ENCODE measurements around the gene NEU2. TPM values are rescaled to one million over a fixed set of nuclear protein-coding genes. Genes with fewer than 3 reads are reported as not detected.

The NEU2 gene
- total RNA-seq, 1 donor from 2014 or later: not detected

- DNase-seq (no peak), ATAC-seq (no peak)
- Histone ChIP-seq H3K9me3 (no peaks in the 10 kb centered on the region), H3K27ac (no peak overlapping the region), H3K4me3 (no peak overlapping the region), H3K4me1 (no peaks in the 10 kb centered on the region), H3K36me3 (no peaks in the 10 kb centered on the region), H3K27me3 (ENCODE audit: low read depth) (peaks cover 4% of the 10 kb centered on the region)
- intact Hi-C loops (cut with DNase I): no loop called here
- no peak for TF ChIP-seq CTCF (IDR thresholded peaks at IDR 0.05)
Measured at GRCh38 chr2:233042549-233042948, 10.1 kb downstream of the NEU2 start.

GRCh38 chr2:233044974-233045605, 12.6 kb downstream of the NEU2 start:
- Histone ChIP-seq H3K36me3 (no peaks in the 10 kb centered on the region), H3K4me1 (no peaks in the 10 kb centered on the region), H3K27ac (no peak overlapping the region), H3K27me3 (ENCODE audit: low read depth) (no peaks in the 10 kb centered on the region), H3K4me3 (no peak overlapping the region), H3K9me3 (no peaks in the 10 kb centered on the region)
- DNase-seq (no peak), ATAC-seq (no peak)
- intact Hi-C loops (cut with DNase I): no loop called here
- TF ChIP-seq CTCF (IDR thresholded peaks at IDR 0.05): no peak

DNA sequence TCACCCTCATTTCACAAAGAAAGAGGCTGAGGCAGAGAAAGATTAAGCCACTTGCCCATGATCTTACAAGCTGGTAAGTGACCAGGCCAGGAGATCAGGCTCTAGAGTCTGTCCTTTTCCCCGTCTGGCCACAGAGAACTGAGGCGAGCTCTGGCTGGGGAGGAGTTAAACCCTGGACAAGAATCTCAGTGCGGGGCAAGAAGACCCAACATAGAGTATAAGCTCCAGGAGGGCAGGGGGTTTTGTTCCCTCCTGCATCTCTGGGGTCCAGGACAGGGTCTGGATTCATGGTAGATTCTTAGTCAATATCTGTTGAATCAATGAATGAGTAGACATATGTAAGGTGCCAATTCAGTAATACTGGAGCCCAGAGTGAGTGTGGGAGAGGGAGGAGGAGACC, 14.7 kb downstream of the NEU2 start:
- no peak overlapping the region for H3K27ac ChIP-seq
- no peak for TF ChIP-seq CTCF (IDR thresholded peaks at IDR 0.05)
- H3K4me3 ChIP-seq: no peak overlapping the region
- DNase-seq: no peak
- no peak for ATAC-seq
- H3K36me3 ChIP-seq: no peaks in the 10 kb centered on the region
- no peaks in the 10 kb centered on the region for H3K9me3 ChIP-seq
- intact Hi-C loops (cut with DNase I): no loop called here
- peaks cover 9% of the 10 kb centered on the region for H3K4me1 ChIP-seq
- no peaks in the 10 kb centered on the region for H3K27me3 ChIP-seq (ENCODE audit: low read depth)

GRCh38 chr2:233047667-233048066, 15.2 kb downstream of the NEU2 start:
- DNase-seq (no peak), ATAC-seq (no peak)
- H3K27me3 ChIP-seq (ENCODE audit: low read depth): no peaks in the 10 kb centered on the region
- intact Hi-C loops (cut with DNase I): no loop called here
- H3K9me3 ChIP-seq: no peaks in the 10 kb centered on the region
- no peak for TF ChIP-seq CTCF (IDR thresholded peaks at IDR 0.05)
- H3K36me3 ChIP-seq: no peaks in the 10 kb centered on the region
- H3K27ac ChIP-seq: no peak overlapping the region
- H3K4me3 ChIP-seq: no peak overlapping the region
- H3K4me1 ChIP-seq: peaks cover 11% of the 10 kb centered on the region

- no peaks in the 10 kb centered on the region for H3K36me3 ChIP-seq
- no peak overlapping the region for H3K4me3 ChIP-seq
- intact Hi-C loops (cut with DNase I): no loop called here
- ATAC-seq (no peak), DNase-seq (no peak)
- H3K4me1 ChIP-seq: peaks cover 11% of the 10 kb centered on the region
- TF ChIP-seq CTCF (IDR thresholded peaks at IDR 0.05): no peak
- H3K27ac ChIP-seq: no peak overlapping the region
- no peaks in the 10 kb centered on the region for H3K27me3 ChIP-seq (ENCODE audit: low read depth)
- H3K9me3 ChIP-seq: no peaks in the 10 kb centered on the region
Measured at GRCh38 chr2:233048569-233049193, 16.2 kb downstream of the NEU2 start.
